Measurements from ENCODE around the gene MAP2K2. TPM values are rescaled to one million over a fixed set of nuclear protein-coding genes. Genes with fewer than 3 reads are reported as not detected.
A peak's percentile ranks its signal among the peaks of the same experiment; 100 is the strongest.
"Not testable (repeated sequence)": the region's sequence is repeated elsewhere in the genome, so short reads cannot be mapped to it uniquely, and the experiment has no call there.

The MAP2K2 gene
- total RNA-seq, result 10 to 100 TPM; 47.4 to 65.2 (median 61.4) TPM

GRCh38 chr19:4123615-4124568 is at the start of gene MAP2K2:
TSS of gene MAP2K2 (minus strand) at chr19:4124122. CDS start at chr19:4123875, 247 bp downstream.
- no peak for TF ChIP-seq CTCF (IDR thresholded peaks at IDR 0.05)
- ATAC-seq (ENCODE audit: low FRiP score), result peak; percentile 94
- peak; percentile 80 for DNase-seq (ENCODE audit: low spot score)

GRCh38 chr19:4172861-4173473 is 49.0 kb upstream of the MAP2K2 start:
- no peak for TF ChIP-seq CTCF (IDR thresholded peaks at IDR 0.05)
- peak; percentile 73 for ATAC-seq (ENCODE audit: low FRiP score)
- DNase-seq (ENCODE audit: low spot score), result peak; percentile 44

- TF ChIP-seq CTCF (IDR thresholded peaks at IDR 0.05), result no peak
- no peak for DNase-seq (ENCODE audit: low spot score)
- no peak for ATAC-seq (ENCODE audit: low FRiP score)
Observed at GRCh38 chr19:4171676-4172075, 47.8 kb upstream of the MAP2K2 start.

- no peak for TF ChIP-seq CTCF (IDR thresholded peaks at IDR 0.05)
- ATAC-seq (ENCODE audit: low FRiP score), result no peak
- DNase-seq (ENCODE audit: low spot score), result no peak
Observed at GRCh38 chr19:4164262-4164661, 40.3 kb upstream of the MAP2K2 start.

GRCh38 chr19:4161415-4162077 is 37.6 kb upstream of the MAP2K2 start:
- TF ChIP-seq CTCF (IDR thresholded peaks at IDR 0.05), result no peak
- no peak for ATAC-seq (ENCODE audit: low FRiP score)
- no peak for DNase-seq (ENCODE audit: low spot score)

GRCh38 chr19:4157971-4158370 is 34.0 kb upstream of the MAP2K2 start:
- ATAC-seq (ENCODE audit: low FRiP score); DNase-seq (ENCODE audit: low spot score): not testable (repeated sequence)

GRCh38 chr19:4157164-4157563 is 33.2 kb upstream of the MAP2K2 start:
- ATAC-seq (ENCODE audit: low FRiP score), result no peak
- no peak for DNase-seq (ENCODE audit: low spot score)
- TF ChIP-seq CTCF (IDR thresholded peaks at IDR 0.05), result no peak

Data from omental fat pad (tissue), 4 donors.